Upper lobe of right lung (tissue), 1 donor: ENCODE data around the gene OR2D2. TPM values are rescaled to one million over a fixed set of nuclear protein-coding genes. Genes with fewer than 3 reads are reported as not detected.
A peak's percentile ranks its signal among the peaks of the same experiment; 100 is the strongest.

ENCODE experiments used
- ATAC-seq: fragments of 200-7000 bp; cut with Tn5 transposase; one replicate; pipeline ENCODE4 v1.9.1; 2020; ENCODE audit warnings: mild to moderate bottlenecking, moderate library complexity
- DNase-seq: peaks from one replicate; pipeline ENCODE4 v3.0.0-alpha.2; 2020
- H3K27ac ChIP-seq: fragments of 200-600 bp; one replicate; pipeline ENCODE4 v1.8.0; 2022
- H3K27me3 ChIP-seq: fragments of 200-600 bp; one replicate; pipeline ENCODE4 v1.8.0; 2022; ENCODE audit warnings: mild to moderate bottlenecking
- H3K36me3 ChIP-seq: fragments of 200-600 bp; one replicate; pipeline ENCODE4 v1.8.0; 2022
- H3K4me1 ChIP-seq: fragments of 200-600 bp; one replicate; pipeline ENCODE4 v1.8.0; 2022
- H3K4me3 ChIP-seq: fragments of 200-600 bp; one replicate; pipeline ENCODE4 v1.8.0; 2022; ENCODE audit warnings: mild to moderate bottlenecking
- H3K9me3 ChIP-seq: fragments of 200-600 bp; one replicate; pipeline ENCODE4 v1.8.0; 2022
- intact Hi-C: fragments of 100-400 bp; cut with DNase I; formaldehyde crosslinking; loops from one replicate; pipeline ENCODE4 v1.11.0; 2022
- total RNA-seq: library from RNA; stranded (reverse); fragmentation: NEBNext Ultra II Directional; extraction: Animal tissue kit (Norgen Biotek cat#: 25700); gene quantifications from one replicate; pipeline ENCODE4 v1.2.1, GENCODE V29; 2021
- TF ChIP-seq, protein P1 (sequence below): fragments of 200-600 bp; IDR thresholded peaks from one replicate; pipeline ENCODE4 v1.8.0; 2022; ENCODE audit warnings: antibody characterized with exemption
- donor health status: DM: no; HTN: yes; CAD: no; lungs with severe emphysema.

The OR2D2 gene
- total RNA-seq, 1 donor from 2014 or later, result not detected

DNA sequence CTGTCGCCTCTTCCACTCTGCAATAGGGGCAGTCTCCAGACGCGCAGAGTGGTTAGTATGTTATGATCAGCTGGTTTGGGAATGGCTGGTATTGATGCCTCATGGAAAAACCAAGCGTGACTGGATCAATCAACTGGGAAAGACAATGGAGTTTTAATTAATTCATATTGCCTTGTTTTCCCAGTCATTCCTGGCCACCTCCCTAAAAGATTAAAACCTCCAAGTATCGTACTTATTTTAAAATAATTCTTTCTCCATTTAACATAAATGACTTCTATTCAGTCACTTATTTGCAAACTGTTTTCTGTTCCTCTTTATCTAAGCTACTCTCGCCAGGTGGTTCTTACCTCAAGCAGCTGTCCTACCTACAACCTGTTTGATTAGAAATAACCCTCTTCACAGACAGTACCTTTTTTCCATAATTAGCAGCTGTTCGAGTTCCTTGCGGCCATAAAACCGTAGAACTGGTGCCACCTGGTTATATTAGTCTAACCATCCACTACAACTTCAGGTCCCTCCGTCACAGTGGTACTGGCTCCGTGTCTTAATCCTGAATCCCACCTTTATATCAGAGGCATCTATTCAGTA lies 34.8 kb upstream of the OR2D2 start:
- Histone ChIP-seq H3K4me3 (peak overlapping the region; percentile 70), H3K36me3 (no peaks in the 10 kb centered on the region), H3K27me3 (no peaks in the 10 kb centered on the region), H3K4me1 (peaks cover 9% of the 10 kb centered on the region), H3K9me3 (no peaks in the 10 kb centered on the region), H3K27ac (no peak overlapping the region)
- DNase-seq (no peak), ATAC-seq (no peak)
- TF ChIP-seq, protein P1, sequence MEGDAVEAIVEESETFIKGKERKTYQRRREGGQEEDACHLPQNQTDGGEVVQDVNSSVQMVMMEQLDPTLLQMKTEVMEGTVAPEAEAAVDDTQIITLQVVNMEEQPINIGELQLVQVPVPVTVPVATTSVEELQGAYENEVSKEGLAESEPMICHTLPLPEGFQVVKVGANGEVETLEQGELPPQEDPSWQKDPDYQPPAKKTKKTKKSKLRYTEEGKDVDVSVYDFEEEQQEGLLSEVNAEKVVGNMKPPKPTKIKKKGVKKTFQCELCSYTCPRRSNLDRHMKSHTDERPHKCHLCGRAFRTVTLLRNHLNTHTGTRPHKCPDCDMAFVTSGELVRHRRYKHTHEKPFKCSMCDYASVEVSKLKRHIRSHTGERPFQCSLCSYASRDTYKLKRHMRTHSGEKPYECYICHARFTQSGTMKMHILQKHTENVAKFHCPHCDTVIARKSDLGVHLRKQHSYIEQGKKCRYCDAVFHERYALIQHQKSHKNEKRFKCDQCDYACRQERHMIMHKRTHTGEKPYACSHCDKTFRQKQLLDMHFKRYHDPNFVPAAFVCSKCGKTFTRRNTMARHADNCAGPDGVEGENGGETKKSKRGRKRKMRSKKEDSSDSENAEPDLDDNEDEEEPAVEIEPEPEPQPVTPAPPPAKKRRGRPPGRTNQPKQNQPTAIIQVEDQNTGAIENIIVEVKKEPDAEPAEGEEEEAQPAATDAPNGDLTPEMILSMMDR, result no peak
- intact Hi-C loops, result loop anchor here (10.0 kb wide), 1 partner anchor 582 kb away; no protein-coding TSS in a partner anchor

DNA sequence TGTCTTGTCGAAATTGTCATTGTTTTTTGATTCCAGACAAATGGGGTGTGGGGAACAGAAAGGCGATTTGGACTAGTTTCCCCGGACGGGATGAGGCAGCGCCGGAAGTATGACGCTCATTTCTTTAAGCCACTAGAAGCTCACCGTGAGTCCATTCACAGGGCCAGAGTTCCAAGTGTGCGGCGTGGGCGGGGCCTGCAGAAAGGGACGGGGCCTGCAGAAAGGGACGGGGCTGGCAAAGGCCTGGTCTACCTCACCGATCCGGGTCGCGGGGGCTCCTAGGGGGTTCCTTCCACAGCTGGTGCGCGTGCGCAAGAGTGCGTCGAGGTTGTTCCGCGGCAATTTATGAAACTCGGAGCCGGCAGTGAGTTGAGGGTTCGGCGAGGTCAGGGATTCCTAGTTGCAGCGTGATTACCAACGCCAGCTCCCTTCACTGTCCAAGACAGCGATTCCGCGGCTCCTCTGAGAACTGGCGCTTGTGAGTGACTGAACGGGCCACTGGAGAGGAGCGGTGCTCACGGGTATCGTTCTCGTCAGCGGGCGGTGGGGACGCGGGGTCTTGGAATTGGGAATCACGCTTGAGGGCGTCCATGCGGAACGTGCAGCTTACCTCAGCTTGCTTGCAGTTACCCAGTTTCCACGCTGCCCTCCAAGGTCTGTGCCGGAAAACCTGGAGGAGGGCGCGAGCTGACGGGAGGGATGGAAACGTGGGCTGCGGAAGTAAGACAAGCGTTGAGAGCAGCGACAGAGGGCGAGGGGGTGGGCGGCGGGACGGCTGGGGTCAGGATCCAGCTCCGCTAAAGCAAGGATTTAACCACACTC lies 34.1 kb upstream of the OR2D2 start, which contains the start of gene ZNF215:
Gene ZNF215, plus strand, starts transcription at position 219 of the 822 bp plus-strand sequence. CDS start 5,847 bp downstream, outside the sequence.
- TF ChIP-seq, protein P1, result no peak
- peak within 1 kb of the TSS; percentile 61 for H3K27ac ChIP-seq
- DNase-seq (peak; percentile 91), ATAC-seq (peak; percentile 94)
- H3K27me3 ChIP-seq, result no peaks in the 10 kb centered on the region
- peak within 1 kb of the TSS; percentile 70 for H3K4me3 ChIP-seq
- no peaks in the 10 kb centered on the region for H3K9me3 ChIP-seq
- intact Hi-C loops, result loop anchor here (10.0 kb wide), 1 partner anchor 582 kb away; no protein-coding TSS in a partner anchor
- H3K4me1 ChIP-seq, result peaks cover 9% of the 10 kb centered on the region
- H3K36me3 ChIP-seq, result no peaks in the 10 kb centered on the region

DNA sequence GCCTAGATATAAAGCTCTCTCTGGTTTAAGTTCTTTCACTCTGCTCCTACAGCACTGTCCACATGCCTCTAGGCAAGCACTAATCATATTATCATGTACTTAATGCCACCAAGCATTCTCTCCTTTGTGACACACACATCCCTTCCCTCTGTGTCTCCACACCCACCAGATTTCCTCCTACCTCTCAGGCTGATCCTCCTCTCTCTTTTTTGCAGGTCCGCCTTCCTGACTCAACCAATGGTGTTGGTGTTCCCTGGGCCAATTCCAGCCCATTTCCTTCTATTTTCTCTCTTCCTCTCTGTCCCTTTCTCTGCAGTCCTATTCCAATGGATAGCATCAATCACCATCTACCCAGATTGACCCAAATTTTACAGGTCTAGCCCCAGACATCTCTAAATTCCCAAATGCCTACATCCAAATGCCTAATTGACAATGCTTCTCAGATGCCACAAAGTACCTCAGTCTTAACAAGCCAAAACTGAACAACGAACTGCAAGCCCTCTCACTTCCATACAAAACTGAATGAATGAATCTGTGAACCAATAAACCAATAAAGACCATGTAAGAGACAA lies 33.4 kb upstream of the OR2D2 start:
- ATAC-seq (no peak), DNase-seq (no peak)
- Histone ChIP-seq H3K27me3 (no peaks in the 10 kb centered on the region), H3K36me3 (no peaks in the 10 kb centered on the region), H3K4me3 (peak overlapping the region; percentile 70), H3K9me3 (no peaks in the 10 kb centered on the region), H3K4me1 (peaks cover 9% of the 10 kb centered on the region), H3K27ac (peak overlapping the region; percentile 61)
- TF ChIP-seq, protein P1, result no peak
- intact Hi-C loops, result loop anchor here (10.0 kb wide), 1 partner anchor 581 kb away; no protein-coding TSS in a partner anchor

DNA sequence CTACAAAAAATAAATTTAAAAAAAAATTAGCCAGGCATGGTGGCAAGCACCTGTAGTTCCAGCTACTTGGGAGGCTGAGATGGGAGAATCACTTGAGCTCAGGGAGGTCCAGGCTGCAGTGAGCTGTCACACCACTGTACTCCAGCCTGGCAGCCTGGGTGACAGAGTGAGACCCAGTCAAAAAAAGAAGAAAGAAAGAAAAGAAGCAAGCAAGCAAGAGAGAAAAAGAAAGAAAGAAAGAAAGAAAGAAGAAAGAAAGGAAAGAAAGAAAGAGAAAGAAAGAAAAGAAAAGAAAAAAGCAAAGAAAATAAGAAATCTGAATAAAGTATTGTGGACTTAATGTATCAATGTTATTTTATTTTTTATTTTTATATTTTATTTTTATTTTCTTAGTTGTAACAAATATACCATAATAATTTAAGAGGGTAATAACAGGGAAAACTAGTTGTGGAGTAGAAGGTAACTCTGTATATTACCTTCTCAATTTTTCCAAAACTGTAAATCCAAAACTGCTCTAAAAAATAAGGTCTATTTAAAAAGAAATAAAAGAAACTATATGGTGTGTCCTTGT lies 32.8 kb upstream of the OR2D2 start:
- DNase-seq (no peak), ATAC-seq (no peak)
- Histone ChIP-seq H3K27ac (no peak overlapping the region), H3K4me3 (no peak overlapping the region), H3K27me3 (no peaks in the 10 kb centered on the region), H3K4me1 (peaks cover 9% of the 10 kb centered on the region), H3K9me3 (no peaks in the 10 kb centered on the region), H3K36me3 (no peaks in the 10 kb centered on the region)
- intact Hi-C loops, result loop anchor here (10.0 kb wide), 1 partner anchor 580 kb away; no protein-coding TSS in a partner anchor
- TF ChIP-seq, protein P1, result no peak

DNA sequence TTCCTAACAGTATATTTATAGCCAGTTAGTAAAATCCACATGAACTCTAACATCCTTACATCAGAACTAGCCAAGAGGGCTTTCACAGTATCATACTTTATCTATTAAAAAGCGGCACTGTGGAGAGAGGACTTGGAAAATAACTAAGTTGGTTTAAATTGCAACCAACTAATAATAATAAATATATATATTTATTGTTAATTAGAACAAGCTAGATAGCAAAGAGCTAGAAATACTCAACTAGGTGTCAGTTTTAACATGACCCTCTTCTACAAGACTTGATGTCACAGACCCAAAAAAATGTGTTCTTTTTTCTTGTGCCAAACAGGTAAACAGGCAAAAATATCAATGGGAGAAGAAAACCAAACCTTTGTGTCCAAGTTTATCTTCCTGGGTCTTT lies 28.4 kb upstream of the OR2D2 start, which contains the start of gene OR2D3:
Gene OR2D3, plus strand, starts transcription at position 301 of the 400 bp plus-strand sequence. Its CDS starts 0 bp downstream, at position 301.
- no peak within 1 kb of the TSS for H3K27ac ChIP-seq
- ATAC-seq (no peak), DNase-seq (no peak)
- H3K4me3 ChIP-seq, result no peak within 1 kb of the TSS
- H3K9me3 ChIP-seq, result no peaks in the 10 kb centered on the region
- no peaks in the 10 kb centered on the region for H3K4me1 ChIP-seq
- intact Hi-C loops, result loop anchor here (10.0 kb wide), 1 partner anchor 576 kb away; no protein-coding TSS in a partner anchor
- H3K27me3 ChIP-seq, result no peaks in the 10 kb centered on the region
- TF ChIP-seq, protein P1, result no peak
- H3K36me3 ChIP-seq, result no peaks in the 10 kb centered on the region
